ENCODE data around the gene ZNF710. TPM values are rescaled to one million over a fixed set of nuclear protein-coding genes. Genes with fewer than 3 reads are reported as not detected.
A peak's percentile ranks its signal among the peaks of the same experiment; 100 is the strongest.
"Not testable (repeated sequence)": the region's sequence is repeated elsewhere in the genome, so short reads cannot be mapped to it uniquely, and the experiment has no call there.

Gene ZNF710
- 10 to 100 TPM; 27.0 to 28.5 TPM for total RNA-seq

- H3K27ac Mint-ChIP-seq: peak within 1 kb of the TSS; percentile 95
- peak within 1 kb of the TSS; percentile 91 for H3K4me3 Mint-ChIP-seq
- H3K4me1 Mint-ChIP-seq (ENCODE audit: low read depth): peaks cover 45% of the 10 kb centered on the region
- DNase-seq: peak; percentile 51
- no peaks in the 10 kb centered on the region for H3K9me3 Mint-ChIP-seq
- ChIA-PET CTCF (interaction anchor here (1.3 kb wide), 1 partner anchor 126 kb away, joined by 3 read pairs; no protein-coding TSS in a partner anchor), POLR2A (interaction anchor here (0.8 to 2.7 kb wide), 4 partner anchors 17 to 102 kb away, joined by 3 to 11 read pairs (median 4); partner anchors contain the start of gene IDH2)
- H3K27me3 Mint-ChIP-seq: no peaks in the 10 kb centered on the region
- intact Hi-C loops (cut with micrococcal nuclease): no loop called here
- H3K36me3 Mint-ChIP-seq: peaks cover 8% of the 10 kb centered on the region
Observed at GRCh38 chr15:90001062-90001682, at the start of gene ZNF710. Gene ZNF710 (plus strand): TSS chr15:90001324. CDS start chr15:90067138, 65,814 bp downstream.

- Mint-ChIP-seq H3K4me3 (no peak overlapping the region), H3K27me3 (no peaks in the 10 kb centered on the region), H3K27ac (no peak overlapping the region), H3K4me1 (ENCODE audit: low read depth) (peaks cover 3% of the 10 kb centered on the region), H3K36me3 (no peaks in the 10 kb centered on the region), H3K9me3 (peaks cover 6% of the 10 kb centered on the region)
- ChIA-PET POLR2A (no interaction called here), CTCF (no interaction called here)
- DNase-seq: no peak
- intact Hi-C loops (cut with micrococcal nuclease): no loop called here
Observed at GRCh38 chr15:89954541-89954940, 46.6 kb upstream of the ZNF710 start.

GRCh38 chr15:89955449-89955998 is 45.6 kb upstream of the ZNF710 start:
- H3K36me3 Mint-ChIP-seq; POLR2A ChIA-PET; CTCF ChIA-PET; H3K4me3 Mint-ChIP-seq; H3K9me3 Mint-ChIP-seq; DNase-seq; intact Hi-C loops (cut with micrococcal nuclease); H3K4me1 Mint-ChIP-seq (ENCODE audit: low read depth); H3K27ac Mint-ChIP-seq; H3K27me3 Mint-ChIP-seq: not testable (repeated sequence)

GRCh38 chr15:89958107-89958805 is 42.9 kb upstream of the ZNF710 start:
- ChIA-PET POLR2A (no interaction called here), CTCF (no interaction called here)
- Mint-ChIP-seq H3K36me3 (no peaks in the 10 kb centered on the region), H3K9me3 (peaks cover 6% of the 10 kb centered on the region), H3K4me1 (ENCODE audit: low read depth) (no peaks in the 10 kb centered on the region), H3K27ac (no peak overlapping the region), H3K27me3 (no peaks in the 10 kb centered on the region), H3K4me3 (no peak overlapping the region)
- intact Hi-C loops (cut with micrococcal nuclease): no loop called here
- no peak for DNase-seq

GRCh38 chr15:89963301-89964231 is 37.6 kb upstream of the ZNF710 start:
- H3K36me3 Mint-ChIP-seq: no peaks in the 10 kb centered on the region
- ChIA-PET CTCF (no interaction called here), POLR2A (no interaction called here)
- no peak for DNase-seq
- no peak overlapping the region for H3K4me3 Mint-ChIP-seq
- H3K27me3 Mint-ChIP-seq: no peaks in the 10 kb centered on the region
- no peak overlapping the region for H3K27ac Mint-ChIP-seq
- intact Hi-C loops (cut with micrococcal nuclease): no loop called here
- H3K9me3 Mint-ChIP-seq: no peaks in the 10 kb centered on the region
- H3K4me1 Mint-ChIP-seq (ENCODE audit: low read depth): no peaks in the 10 kb centered on the region

GRCh38 chr15:89964232-89964954 is 36.7 kb upstream of the ZNF710 start:
- H3K4me3 Mint-ChIP-seq: no peak overlapping the region
- intact Hi-C loops (cut with micrococcal nuclease): no loop called here
- no peak overlapping the region for H3K27ac Mint-ChIP-seq
- CTCF ChIA-PET: no interaction called here
- no peaks in the 10 kb centered on the region for H3K27me3 Mint-ChIP-seq
- H3K9me3 Mint-ChIP-seq: no peaks in the 10 kb centered on the region
- DNase-seq: no peak
- H3K36me3 Mint-ChIP-seq: no peaks in the 10 kb centered on the region
- no peaks in the 10 kb centered on the region for H3K4me1 Mint-ChIP-seq (ENCODE audit: low read depth)
- POLR2A ChIA-PET: no interaction called here

- intact Hi-C loops (cut with micrococcal nuclease): no loop called here
- H3K4me3 Mint-ChIP-seq: no peak overlapping the region
- DNase-seq: no peak
- H3K27me3 Mint-ChIP-seq: no peaks in the 10 kb centered on the region
- no peaks in the 10 kb centered on the region for H3K9me3 Mint-ChIP-seq
- ChIA-PET POLR2A (no interaction called here), CTCF (interaction anchor here (0.6 kb wide), 1 partner anchor 480 kb away, joined by 3 read pairs; no protein-coding TSS in a partner anchor)
- no peaks in the 10 kb centered on the region for H3K36me3 Mint-ChIP-seq
- no peak overlapping the region for H3K27ac Mint-ChIP-seq
- H3K4me1 Mint-ChIP-seq (ENCODE audit: low read depth): no peaks in the 10 kb centered on the region
Observed at GRCh38 chr15:89967881-89968280, 33.2 kb upstream of the ZNF710 start.

- Mint-ChIP-seq H3K27ac (no peak overlapping the region), H3K27me3 (no peaks in the 10 kb centered on the region), H3K9me3 (no peaks in the 10 kb centered on the region), H3K36me3 (no peaks in the 10 kb centered on the region), H3K4me1 (ENCODE audit: low read depth) (no peaks in the 10 kb centered on the region), H3K4me3 (no peak overlapping the region)
- DNase-seq: peak; percentile 76
- intact Hi-C loops (cut with micrococcal nuclease): loop anchor here (2.0 kb wide), 1 partner anchor 73 kb away; no protein-coding TSS in a partner anchor
- POLR2A ChIA-PET: no interaction called here
- CTCF ChIA-PET: interaction anchor here (0.8 to 2.1 kb wide), 11 partner anchors 11 to 232 kb away, joined by 3 to 5 read pairs (median 3); no protein-coding TSS in a partner anchor
Observed at GRCh38 chr15:89971592-89971997, 29.5 kb upstream of the ZNF710 start.

GRCh38 chr15:89972085-89972484 is 29.0 kb upstream of the ZNF710 start:
- ChIA-PET CTCF (interaction anchor here (0.6 to 2.1 kb wide), 11 partner anchors 11 to 595 kb away, joined by 3 to 5 read pairs (median 3); no protein-coding TSS in a partner anchor), POLR2A (no interaction called here)
- intact Hi-C loops (cut with micrococcal nuclease): no loop called here
- Mint-ChIP-seq H3K4me3 (no peak overlapping the region), H3K27ac (no peak overlapping the region), H3K27me3 (no peaks in the 10 kb centered on the region), H3K36me3 (no peaks in the 10 kb centered on the region), H3K9me3 (no peaks in the 10 kb centered on the region), H3K4me1 (ENCODE audit: low read depth) (no peaks in the 10 kb centered on the region)
- DNase-seq: no peak

GRCh38 chr15:89975482-89976245 is 25.5 kb upstream of the ZNF710 start:
- Mint-ChIP-seq H3K27me3 (no peaks in the 10 kb centered on the region), H3K36me3 (no peaks in the 10 kb centered on the region), H3K4me1 (ENCODE audit: low read depth) (no peaks in the 10 kb centered on the region), H3K27ac (no peak overlapping the region), H3K9me3 (no peaks in the 10 kb centered on the region), H3K4me3 (no peak overlapping the region)
- CTCF ChIA-PET: interaction anchor here (0.9 to 1.5 kb wide), 2 partner anchors 101 to 110 kb away, joined by 3 to 5 read pairs; no protein-coding TSS in a partner anchor
- no peak for DNase-seq
- POLR2A ChIA-PET: no interaction called here
- intact Hi-C loops (cut with micrococcal nuclease): loop anchor here (1.0 kb wide), 1 partner anchor 41 kb away; no protein-coding TSS in a partner anchor

GRCh38 chr15:89976246-89976600 is 24.9 kb upstream of the ZNF710 start:
- ChIA-PET POLR2A (no interaction called here), CTCF (interaction anchor here (1.5 kb wide), 1 partner anchor 101 kb away, joined by 5 read pairs; no protein-coding TSS in a partner anchor)
- intact Hi-C loops (cut with micrococcal nuclease): no loop called here
- H3K4me1 Mint-ChIP-seq (ENCODE audit: low read depth): no peaks in the 10 kb centered on the region
- no peaks in the 10 kb centered on the region for H3K36me3 Mint-ChIP-seq
- no peak overlapping the region for H3K27ac Mint-ChIP-seq
- no peak overlapping the region for H3K4me3 Mint-ChIP-seq
- DNase-seq: no peak
- no peaks in the 10 kb centered on the region for H3K27me3 Mint-ChIP-seq
- no peaks in the 10 kb centered on the region for H3K9me3 Mint-ChIP-seq
